ENCODE measurements around the gene MICAL3.

The MICAL3 gene

GRCh38 chr22:17744430-17744829, 279.9 kb downstream of the MICAL3 start:
- no peak for DNase-seq

- DNase-seq = no peak
Observed at GRCh38 chr22:17743661-17744411, 280.5 kb downstream of the MICAL3 start.

GRCh38 chr22:17742527-17742902, 281.8 kb downstream of the MICAL3 start:
- DNase-seq = peak; percentile 68

- no peak for DNase-seq
Observed at GRCh38 chr22:17741866-17742526, 282.4 kb downstream of the MICAL3 start.

GRCh38 chr22:17739196-17739975, 285.0 kb downstream of the MICAL3 start:
- no peak for DNase-seq

- no peak for DNase-seq
Observed at GRCh38 chr22:17738386-17739128, 285.8 kb downstream of the MICAL3 start.

All from suppressor macrophage treated with lipopolysaccharide for 4 hours (primary cell).